HepG2 (cell line): Measurements from ENCODE around the gene ACTN1. TPM values are rescaled to one million over a fixed set of nuclear protein-coding genes. Genes with fewer than 3 reads are reported as not detected.

Source experiments
- ATAC-seq: fragments of 200-7000 bp; cut with Tn5 transposase; 3 replicates; pipeline ENCODE4 v1.9.1; 2020; ENCODE audit warnings: mild to moderate bottlenecking, moderate library complexity
- BruUV-seq: library from RNA; stranded (reverse); fragments of 400-500 nt; replicated peaks from 2 replicates; lab custom pipeline; 2021; lab: Mats Ljungman, UMichigan
- CTCF ChIA-PET: fragments of 300-600 bp; formaldehyde crosslinking; extraction: SDS; loops from one replicate; lab custom pipeline; 2021; ENCODE audit warnings: low total read pairs, inconsistent platforms, low intra/inter-chr PET ratio; lab: Yijun Ruan, JAX
- POLR2A ChIA-PET: fragments of 350-600 bp; sonication (Branson Sonifier 250); formaldehyde crosslinking; loops from one replicate; lab custom pipeline; 2020; ENCODE audit warnings: antibody characterized with exemption, inconsistent platforms; lab: Yijun Ruan, JAX
- DNase-seq: peaks from one replicate; pipeline ENCODE4 v3.0.0-alpha.2; 2015; ENCODE audit warnings: low spot score
- FAIRE-seq: peaks from 3 replicates; lab custom pipeline; 2011; peaks lifted over from hg19 to GRCh38; lab: Jason Lieb, UNC
- H2AFZ ChIP-seq: one replicate; pipeline ENCODE4 v1.6.1; 2011; ENCODE audit warnings: low read length, inconsistent platforms
- H3K27ac ChIP-seq: fragments of 300-600 bp; 3 replicates; pipeline ENCODE4 v1.8.0; 2011; ENCODE audit warnings: mixed run types, mild to moderate bottlenecking, mixed read lengths, low read length, inconsistent platforms; ENCODE audit not compliant: insufficient read depth; ENCODE audit errors: extremely low read length
- H3K27me3 ChIP-seq, 2 experiments: fragments of 200-600 bp in 1 of 2; 2 replicates in 1 of 2; 3 replicates in 1 of 2; pipeline versions ENCODE4 v1.6.0 to v1.8.0; 2011; ENCODE audit warnings: low read length in 2 of 2, mild to moderate bottlenecking in 2 of 2, moderate library complexity in 2 of 2, inconsistent platforms in 1 of 2; ENCODE audit not compliant: insufficient read depth in 2 of 2, control insufficient read depth in 1 of 2
- H3K36me3 ChIP-seq, 2 experiments: fragments of 200-600 bp in 1 of 2; replicated peaks in 1 of 2; 2 replicates in 1 of 2; 3 replicates in 1 of 2; pipeline versions ENCODE4 v1.5.1 to v1.8.0; 2011; ENCODE audit warnings: low read length in 2 of 2, inconsistent platforms in 1 of 2; ENCODE audit not compliant: insufficient read depth in 2 of 2, control insufficient read depth in 1 of 2
- H3K4me1 ChIP-seq: 2 replicates; pipeline ENCODE4 v1.5.1; 2012; ENCODE audit warnings: low read length, inconsistent platforms; ENCODE audit not compliant: insufficient read depth
- H3K4me2 ChIP-seq: 2 replicates; pipeline ENCODE4 v1.6.0; 2011; ENCODE audit warnings: low read depth, low read length, inconsistent platforms
- H3K4me3 ChIP-seq, 3 experiments: fragments of 200-600 bp in 1 of 3; sonication (generic), shearing (Covaris generic) in 1 of 3; replicated peaks in 1 of 3; 2 replicates each; pipeline ENCODE4 v1.5.1; 2011 to 2016; ENCODE audit warnings: low read length in 3 of 3, inconsistent platforms in 2 of 3, low read depth in 2 of 3, mild to moderate bottlenecking in 2 of 3, control low read depth in 1 of 3, mixed read lengths in 1 of 3; ENCODE audit not compliant: insufficient read depth in 1 of 3
- H3K79me2 ChIP-seq: one replicate; pipeline ENCODE4 v1.6.1; 2011; ENCODE audit warnings: low read length, inconsistent platforms; ENCODE audit not compliant: insufficient read depth
- H3K9ac ChIP-seq: 2 replicates; pipeline ENCODE4 v1.6.0; 2011; ENCODE audit warnings: mild to moderate bottlenecking, low read depth, low read length, inconsistent platforms; ENCODE audit not compliant: insufficient read depth
- H3K9me3 ChIP-seq: 2 replicates; pipeline ENCODE4 v1.5.1; 2012; ENCODE audit warnings: mild to moderate bottlenecking, low read length
- H4K20me1 ChIP-seq: 2 replicates; pipeline ENCODE4 v1.6.0; 2011; ENCODE audit warnings: inconsistent platforms, mild to moderate bottlenecking, low read length, moderate library complexity; ENCODE audit not compliant: insufficient read depth
- ARNT2 ChIP-seq: sonication (generic); formaldehyde crosslinking; IDR thresholded peaks from 2 replicates; pipeline ENCODE4 v1.8.0; 2022; ENCODE audit warnings: mild to moderate bottlenecking, low read depth, missing genetic modification reagents, moderate library complexity
- PCBP2 ChIP-seq: fragments of 200-400 bp; formaldehyde crosslinking; optimal IDR thresholded peaks from 2 replicates; pipeline ENCODE3; 2018; ENCODE audit warnings: low read length, low read depth; ENCODE audit not compliant: poor library complexity, severe bottlenecking
- POLR2AphosphoS2 ChIP-seq: IDR thresholded peaks from 2 replicates; pipeline ENCODE4 v1.6.1; 2011; ENCODE audit warnings: low read depth, low read length, improper control_type of control experiment
- RARA ChIP-seq: IDR thresholded peaks from 2 replicates; pipeline ENCODE4 v1.6.1; 2016; ENCODE audit warnings: missing genetic modification reagents, missing compliant biosample characterization
- SOX5 ChIP-seq: IDR thresholded peaks from 2 replicates; pipeline ENCODE4 v1.6.1; 2016; ENCODE audit warnings: borderline replicate concordance
- TAF1 ChIP-seq: sonication (generic); formaldehyde crosslinking; IDR thresholded peaks from 2 replicates; pipeline ENCODE4 v1.4.0; 2020; ENCODE audit warnings: missing genetic modification reagents
- ZFP41 ChIP-seq: sonication (generic); formaldehyde crosslinking; IDR thresholded peaks from 2 replicates; pipeline ENCODE4 v1.4.0; 2020; ENCODE audit warnings: mild to moderate bottlenecking, missing genetic modification reagents, borderline replicate concordance
- ZFX ChIP-seq: sonication (generic); formaldehyde crosslinking; IDR thresholded peaks from 2 replicates; pipeline ENCODE4 v1.4.0; 2020; ENCODE audit warnings: mild to moderate bottlenecking, low read depth, missing genetic modification reagents, moderate library complexity
- WGBS: methylation state at CpG from one replicate; pipeline ENCODE4 v1.1.6; 2017; ENCODE audit warnings: low lambda C conversion rate; 5-methylcytosine and 5-hydroxymethylcytosine counted together
- in situ Hi-C: cut with HindIII; loops from 2 replicates; pipeline ENCODE4 v1.10.0; 2017; ENCODE audit warnings: low pct_unique_long_range_greater_than_20kb; ENCODE audit not compliant: extremely low pct_ligation_motif_present
- intact Hi-C: fragments of 100-400 bp; cut with micrococcal nuclease; formaldehyde crosslinking; loops from one replicate; pipeline ENCODE4 v1.10.0; 2022; ENCODE audit not compliant: unreplicated experiment
- polyA plus RNA-seq, 8 experiments: library from polyadenylated mRNA; depleted of rRNA in 3 of 8; stranded (reverse) in 7 of 8; unstranded in 1 of 8; fragments of >200 nt; fragmentation: Illumina TruSeq in 4 of 8; extraction: Trizol in 4 of 8; gene quantifications; 2 replicates each; pipeline versions ENCODE4 v1.2.1 to v1.2.3, GENCODE V29; 2011 to 2016; ENCODE audit warnings: low read depth in 4 of 8, missing spikeins in 1 of 8, mixed read lengths in 1 of 8; ENCODE audit not compliant: insufficient read depth in 1 of 8
- total RNA-seq, 5 experiments: library from RNA; depleted of rRNA; stranded (reverse); fragments of >200 nt; fragmentation: Illumina TruSeq; extraction: Trizol; gene quantifications; 2 replicates each; pipeline ENCODE4 v1.2.3, GENCODE V29; 2016; ENCODE audit warnings: low read depth in 1 of 5

The ACTN1 gene
- total and polyA plus RNA-seq, 2 of the 13 experiments (the other 11 are each of a cell fraction or from before 2014, with no cell fraction given) = 58.6 to 162 TPM

- Histone ChIP-seq H3K27me3 (peaks cover 0 to 26% of the 10 kb centered on the region in 2 experiments; a peak in 3 of 5 replicates), H3K4me1 (peaks cover 28% of the 10 kb centered on the region), H3K4me3 (no peak overlapping the region), H4K20me1 (no peaks in the 10 kb centered on the region), H3K9ac (no peak overlapping the region), H3K36me3 (no peaks in the 10 kb centered on the region), H3K27ac (no peak overlapping the region), H2AFZ (no peak overlapping the region), H3K4me2 (no peak overlapping the region), H3K79me2 (no peaks in the 10 kb centered on the region), H3K9me3 (no peaks in the 10 kb centered on the region)
- DNase-seq = no peak
- intact Hi-C loops (no loop called here), in situ Hi-C loops (no loop called here)
- WGBS = 2% methylated on average over 7 of the region's 7 CpGs
- ChIA-PET POLR2A (interaction anchor here (1.0 to 1.6 kb wide), 2 partner anchors 25 to 27 kb away, joined by 3 to 4 read pairs; no protein-coding TSS in a partner anchor), CTCF (no interaction called here)
- BruUV-seq = no TSS peak
- FAIRE-seq = no peak
- TF ChIP-seq PCBP2 (peak; percentile 22), TAF1 (no peak), ZFX (CRISPR knock-in tag) (no peak), RARA (CRISPR knock-in tag) (no peak), ZFP41 (CRISPR knock-in tag) (no peak)
- ATAC-seq = no peak
Measured at GRCh38 chr14:69004731-69005431, 25.8 kb upstream of the ACTN1 start.

GRCh38 chr14:69003626-69004025 is 24.5 kb upstream of the ACTN1 start:
- no peak for FAIRE-seq
- DNase-seq = no peak
- CTCF ChIA-PET = no interaction called here
- no peaks in the 10 kb centered on the region for H3K79me2 ChIP-seq
- no peaks in the 10 kb centered on the region for H3K9me3 ChIP-seq
- BruUV-seq = no TSS peak
- in situ Hi-C loops = no loop called here
- intact Hi-C loops = loop anchor here (2.0 kb wide), 1 partner anchor 103 kb away; no protein-coding TSS in a partner anchor
- no peak for ATAC-seq
- TF ChIP-seq ARNT2 (CRISPR knock-in tag) (no peak), POLR2AphosphoS2 (no peak), SOX5 (no peak)
- no peak overlapping the region for H3K4me2 ChIP-seq
- H2AFZ ChIP-seq = no peak overlapping the region
- no peaks in the 10 kb centered on the region for H3K36me3 ChIP-seq
- peaks cover 28% of the 10 kb centered on the region for H3K4me1 ChIP-seq
- no peak overlapping the region for H3K27ac ChIP-seq
- H3K27me3 ChIP-seq = peaks cover 0 to 26% of the 10 kb centered on the region in 2 experiments; a peak in 3 of 5 replicates
- POLR2A ChIA-PET = no interaction called here
- no peak overlapping the region for H3K4me3 ChIP-seq
- 59% methylated on average over 10 of the region's 10 CpGs for WGBS
- H4K20me1 ChIP-seq = no peaks in the 10 kb centered on the region
- H3K9ac ChIP-seq = no peak overlapping the region
